ENCODE data around the gene RBM19. TPM values are rescaled to one million over a fixed set of nuclear protein-coding genes. Genes with fewer than 3 reads are reported as not detected.
A peak's percentile ranks its signal among the peaks of the same experiment; 100 is the strongest.

The RBM19 gene
- total and polyA plus RNA-seq, 2 donors (not counting 3 experiments of a cell fraction or from before 2014, with no cell fraction given): 13.2 to 34.4 TPM

- FAIRE-seq (no peak), DNase-seq (ENCODE audit: low read depth, low spot score) (no peak)
- no peaks in the 10 kb centered on the region for H3K79me2 ChIP-seq (ENCODE audit: control insufficient read depth, insufficient read depth, low read length)
- no peak overlapping the region for H3K9ac ChIP-seq (replicated peaks; ENCODE audit: extremely low read depth, insufficient read depth, low read length)
- CTCF ChIA-PET: interaction anchor here (1.0 to 1.1 kb wide), 2 partner anchors 11 to 33 kb away, joined by 3 read pairs; no protein-coding TSS in a partner anchor
- H3K9me3 ChIP-seq (replicated peaks; ENCODE audit: control insufficient read depth, insufficient read depth, low read length): no peaks in the 10 kb centered on the region
- POLR2A ChIA-PET: no interaction called here
- TF ChIP-seq GATA2 (IDR thresholded peaks at IDR 0.05; ENCODE audit: insufficient read depth, insufficient read length, low read depth, low read length): no peak
- no peak for TF ChIP-seq MYC (IDR thresholded peaks at IDR 0.05; ENCODE audit: low read depth, low read length)
- TF ChIP-seq EZH2 (IDR thresholded peaks at IDR 0.05; ENCODE audit: borderline replicate concordance, low read depth, low read length, severe bottlenecking): no peak
- H3K9me1 ChIP-seq (replicated peaks; ENCODE audit: control insufficient read depth, extremely low read depth, insufficient read depth, low read length): no peaks in the 10 kb centered on the region
- H3K4me2 ChIP-seq (ENCODE audit: insufficient read depth, low read length): no peak overlapping the region
- dilution Hi-C loops (cut with MboI; ENCODE audit: extremely low pct_ligation_motif_present, low sequenced_read_pairs): no loop called here
- peaks cover 0 to 2% of the 10 kb centered on the region in 2 experiments for H3K36me3 ChIP-seq (ENCODE audit: control insufficient read depth in 2 of 2, extremely low read depth in 1 of 2, insufficient read depth in 2 of 2, low read length in 2 of 2)
- H3K27ac ChIP-seq (ENCODE audit: insufficient read depth, low read depth, low read length): no peak overlapping the region
- H3K4me1 ChIP-seq (ENCODE audit: control insufficient read depth, extremely low read depth, insufficient read depth, low read length): peaks cover 7% of the 10 kb centered on the region
- no TSS peak for BruUV-seq (replicated peaks)
- H3K27me3 ChIP-seq (ENCODE audit: control insufficient read depth in 2 of 2, insufficient read depth in 2 of 2, low read length in 2 of 2): no peaks in the 10 kb centered on the region
- H3K4me3 ChIP-seq (replicated peaks in 1 of 3; ENCODE audit: insufficient read depth in 1 of 3, low read depth in 1 of 3, low read length in 3 of 3): no peak overlapping the region
- H4K20me1 ChIP-seq (replicated peaks; ENCODE audit: control insufficient read depth, extremely low read depth, insufficient read depth, low read length): no peaks in the 10 kb centered on the region
- H2AFZ ChIP-seq (ENCODE audit: low read depth, low read length): no peak overlapping the region
- intact Hi-C loops (cut with micrococcal nuclease): no loop called here
Measured at GRCh38 chr12:113863455-113863845, 102.7 kb downstream of the RBM19 start.

- H3K27me3 ChIP-seq (ENCODE audit: control insufficient read depth in 2 of 2, insufficient read depth in 2 of 2, low read length in 2 of 2): no peaks in the 10 kb centered on the region
- no peaks in the 10 kb centered on the region for H4K20me1 ChIP-seq (replicated peaks; ENCODE audit: control insufficient read depth, extremely low read depth, insufficient read depth, low read length)
- FAIRE-seq (peak; percentile 42), DNase-seq (ENCODE audit: low read depth, low spot score) (peak; percentile 77)
- H3K4me2 ChIP-seq (ENCODE audit: insufficient read depth, low read length): no peak overlapping the region
- H3K27ac ChIP-seq (ENCODE audit: insufficient read depth, low read depth, low read length): no peak overlapping the region
- no peak overlapping the region for H3K9ac ChIP-seq (replicated peaks; ENCODE audit: extremely low read depth, insufficient read depth, low read length)
- BruUV-seq (replicated peaks): no TSS peak
- intact Hi-C loops (cut with micrococcal nuclease): no loop called here
- dilution Hi-C loops (cut with MboI; ENCODE audit: extremely low pct_ligation_motif_present, low sequenced_read_pairs): no loop called here
- no peak overlapping the region for H3K4me3 ChIP-seq (replicated peaks in 1 of 3; ENCODE audit: insufficient read depth in 1 of 3, low read depth in 1 of 3, low read length in 3 of 3)
- H3K9me3 ChIP-seq (replicated peaks; ENCODE audit: control insufficient read depth, insufficient read depth, low read length): no peaks in the 10 kb centered on the region
- H3K79me2 ChIP-seq (ENCODE audit: control insufficient read depth, insufficient read depth, low read length): no peaks in the 10 kb centered on the region
- TF ChIP-seq JUN (IDR thresholded peaks at IDR 0.05; ENCODE audit: borderline replicate concordance, insufficient read depth, insufficient read length, low read depth) (peak; percentile 36), EZH2 (IDR thresholded peaks at IDR 0.05; ENCODE audit: borderline replicate concordance, low read depth, low read length, severe bottlenecking) (no peak), CTCF (IDR thresholded peaks at IDR 0.05; ENCODE audit: extremely low read depth in 1 of 2, insufficient read depth in 1 of 2, low read depth in 1 of 2, low read length in 2 of 2) (no peak), FOS (IDR thresholded peaks at IDR 0.05; ENCODE audit: borderline replicate concordance, insufficient read depth, low read length) (peak; percentile 49)
- ChIA-PET POLR2A (no interaction called here), CTCF (no interaction called here)
- H3K36me3 ChIP-seq (ENCODE audit: control insufficient read depth in 2 of 2, extremely low read depth in 1 of 2, insufficient read depth in 2 of 2, low read length in 2 of 2): peaks cover 0 to 3% of the 10 kb centered on the region in 2 experiments
- no peak overlapping the region for H2AFZ ChIP-seq (ENCODE audit: low read depth, low read length)
- H3K9me1 ChIP-seq (replicated peaks; ENCODE audit: control insufficient read depth, extremely low read depth, insufficient read depth, low read length): no peaks in the 10 kb centered on the region
- H3K4me1 ChIP-seq (ENCODE audit: control insufficient read depth, extremely low read depth, insufficient read depth, low read length): peaks cover 7% of the 10 kb centered on the region
Measured at GRCh38 chr12:113862590-113863454, 103.3 kb downstream of the RBM19 start.

Data from endothelial cell of umbilical vein (primary cell).